Stimulated activated CD4-positive, alpha-beta T cell treated with anti-CD3 and anti-CD28 coated beads, Interleukin-1b, Interleukin-23, amount 100 ng/mL, for 4 hours (primary cell): ENCODE data around the gene MAD1L1.

ENCODE experiments used
- DNase-seq, 2 donors: peaks; one replicate each; pipeline ENCODE4 v3.0.0-alpha.2; 2020; ENCODE audit warnings: low read depth in 2 of 2

Gene MAD1L1

DNA sequence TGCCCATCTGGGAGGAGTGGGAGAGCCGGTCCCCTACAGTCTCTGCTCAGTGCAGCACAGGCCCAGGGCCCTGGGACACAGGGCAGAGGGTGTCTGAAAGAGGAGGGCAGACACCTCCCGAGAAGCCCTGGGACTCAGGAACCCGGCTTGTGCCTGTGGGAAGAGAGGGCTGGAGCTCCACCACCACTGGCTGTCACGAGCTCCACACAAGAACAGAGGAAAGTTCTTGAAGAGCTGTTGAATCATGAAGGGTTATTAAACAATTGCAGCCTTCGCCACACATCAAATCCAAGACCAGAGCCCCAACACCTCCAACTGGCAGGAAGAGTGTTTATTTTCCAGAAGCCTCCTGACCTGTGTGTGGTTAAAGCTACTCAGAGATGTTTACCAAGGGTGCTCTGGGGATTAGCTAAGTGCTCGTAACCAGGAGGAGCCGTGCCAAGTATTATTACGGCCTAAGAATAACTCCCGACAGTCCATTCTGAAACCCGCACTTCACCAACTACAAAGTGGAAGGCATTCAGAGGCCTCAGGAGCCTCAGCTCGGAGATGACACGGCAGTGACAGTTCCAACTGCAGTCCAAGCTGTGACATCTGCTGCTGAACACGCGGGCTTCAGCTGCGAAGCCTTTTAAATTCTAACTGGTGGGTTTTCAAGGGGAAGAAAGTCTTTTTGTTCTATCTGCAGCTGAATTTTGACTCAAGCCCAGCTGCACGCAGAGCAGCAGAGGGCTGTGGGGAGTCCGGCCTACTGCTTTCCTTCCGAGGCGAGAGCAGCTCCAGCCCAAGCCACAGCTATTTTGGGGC, 75.1 kb downstream of the MAD1L1 start:
- DNase-seq: no peak

DNA sequence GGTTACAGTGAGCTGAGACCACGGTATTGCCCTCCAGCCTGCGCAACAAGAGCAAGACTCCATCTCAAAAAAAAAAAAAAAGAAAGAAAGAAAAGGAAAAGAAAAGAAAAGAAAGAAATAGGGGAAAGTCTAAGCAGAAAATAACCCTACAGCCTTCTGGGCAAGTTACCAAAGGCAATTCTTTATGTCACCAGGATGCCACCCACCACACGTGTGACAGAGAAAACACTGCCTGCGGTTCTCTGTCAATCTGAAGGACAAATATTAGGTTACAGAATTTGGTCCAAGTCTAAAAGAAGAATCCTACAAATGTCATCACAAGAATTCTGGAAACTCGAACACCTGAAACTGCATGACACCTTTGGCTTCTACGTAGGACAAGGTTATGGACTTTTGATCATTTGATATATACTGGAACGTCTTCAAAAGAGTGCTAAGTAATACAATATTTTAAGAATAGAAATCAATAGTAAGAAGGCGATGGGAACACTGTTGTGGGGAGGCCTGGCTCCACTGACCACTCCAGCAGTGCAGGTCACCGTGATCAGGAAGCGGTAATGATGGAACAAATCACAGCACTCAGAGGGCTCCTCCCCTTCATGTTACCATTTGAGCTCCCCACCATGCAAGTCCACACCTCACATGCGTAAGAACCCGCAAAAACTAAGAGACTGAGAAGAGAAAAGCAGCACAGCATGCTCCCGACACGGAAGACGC, 75.8 kb downstream of the MAD1L1 start:
- DNase-seq: no peak

DNA sequence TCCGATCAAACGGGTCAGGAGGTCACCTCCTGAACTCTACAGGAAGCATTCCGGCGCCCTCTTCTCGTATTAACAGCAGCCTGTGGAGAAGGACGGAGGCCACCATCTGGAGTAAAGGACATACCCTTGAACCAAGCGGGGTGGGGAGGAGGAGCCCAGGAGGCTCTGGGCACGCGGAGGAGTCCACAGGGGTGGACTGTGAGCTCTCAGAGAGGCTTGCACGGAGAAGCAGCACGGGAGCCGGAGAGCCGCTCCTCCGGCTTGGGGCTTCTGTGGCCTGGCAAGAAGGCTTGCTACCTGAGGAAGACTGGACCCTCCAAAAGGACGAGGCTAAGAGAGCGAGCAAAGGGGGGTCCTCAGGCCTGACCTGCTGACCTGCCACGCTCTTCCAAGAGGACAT, 77.9 kb downstream of the MAD1L1 start:
- no peak for DNase-seq

DNA sequence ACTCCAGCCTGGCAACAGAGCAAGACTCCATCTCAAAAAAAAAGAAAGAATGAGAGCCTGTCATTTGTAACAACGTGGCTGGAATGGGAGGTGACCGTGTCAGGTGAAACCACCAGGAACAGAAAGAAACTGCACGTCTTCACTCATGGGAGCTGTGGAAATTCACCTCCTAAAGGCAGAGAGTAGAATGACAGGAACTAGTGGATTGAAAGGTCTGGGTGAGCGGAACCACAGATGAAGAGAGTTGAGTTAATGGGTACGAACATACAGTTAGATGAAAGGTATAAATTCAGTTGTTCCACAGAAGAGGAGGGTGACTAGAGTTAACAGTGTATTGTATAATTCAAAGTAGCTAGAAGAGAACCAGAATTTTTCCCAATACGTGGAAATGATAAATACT, 78.6 kb downstream of the MAD1L1 start:
- DNase-seq: no peak

DNA sequence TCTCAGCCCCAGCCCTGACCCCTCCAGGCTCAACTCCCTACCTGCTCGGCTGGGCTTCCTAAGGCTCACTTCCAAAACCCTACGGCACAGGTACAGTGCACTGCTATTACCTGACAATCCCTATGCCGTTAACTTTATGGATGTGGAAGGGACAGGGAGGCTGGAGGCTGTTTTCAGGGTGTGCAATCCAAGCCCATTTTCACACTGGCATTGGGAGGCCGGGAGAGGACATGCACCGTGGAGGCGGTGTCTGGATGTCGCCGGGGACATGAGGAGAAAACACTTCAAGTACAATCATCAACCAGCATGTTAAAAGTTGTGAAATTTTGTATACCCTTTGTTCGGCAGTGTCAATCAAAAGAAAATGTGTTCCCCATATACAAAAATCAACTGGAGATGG, 80.1 kb downstream of the MAD1L1 start:
- DNase-seq: no peak

DNA sequence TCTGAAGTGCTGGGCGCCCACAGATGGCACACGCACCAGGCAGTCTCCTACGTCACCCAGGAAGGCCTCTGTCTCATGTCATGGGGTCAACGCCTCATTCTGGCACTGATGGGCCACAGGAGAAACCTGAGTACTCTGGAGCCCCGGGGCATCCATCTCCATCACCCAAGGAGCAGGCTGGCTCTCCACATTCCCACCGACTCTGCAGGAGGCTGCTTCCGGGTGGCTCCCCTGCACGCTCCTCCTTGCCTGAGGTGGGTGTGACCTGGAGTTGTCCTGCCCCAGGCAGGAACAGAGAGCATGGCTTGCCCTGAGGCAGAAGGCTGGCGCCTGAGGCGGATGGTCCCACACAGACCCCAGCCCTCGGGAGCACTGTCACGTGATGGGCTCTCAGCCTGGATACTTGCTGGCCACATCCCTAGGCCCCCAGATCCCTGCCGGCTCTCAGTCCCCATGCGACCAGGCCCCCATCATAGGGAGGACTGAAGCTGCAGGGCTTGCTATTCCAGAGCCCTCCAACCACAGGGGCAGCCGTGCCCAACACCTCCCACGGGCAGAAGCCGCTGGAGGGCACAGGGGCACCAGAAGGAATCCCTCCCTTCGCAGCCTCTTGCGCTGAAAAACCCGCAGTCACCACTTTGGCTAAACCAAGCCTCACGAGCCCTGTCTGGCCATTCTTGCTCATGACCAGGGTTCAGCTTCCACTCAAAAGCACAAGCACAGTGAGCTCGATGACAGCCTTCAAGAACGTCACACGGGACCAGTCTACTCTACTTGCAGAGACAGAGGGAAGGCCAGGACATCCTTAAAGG, 80.7 kb downstream of the MAD1L1 start:
- DNase-seq: no peak

DNA sequence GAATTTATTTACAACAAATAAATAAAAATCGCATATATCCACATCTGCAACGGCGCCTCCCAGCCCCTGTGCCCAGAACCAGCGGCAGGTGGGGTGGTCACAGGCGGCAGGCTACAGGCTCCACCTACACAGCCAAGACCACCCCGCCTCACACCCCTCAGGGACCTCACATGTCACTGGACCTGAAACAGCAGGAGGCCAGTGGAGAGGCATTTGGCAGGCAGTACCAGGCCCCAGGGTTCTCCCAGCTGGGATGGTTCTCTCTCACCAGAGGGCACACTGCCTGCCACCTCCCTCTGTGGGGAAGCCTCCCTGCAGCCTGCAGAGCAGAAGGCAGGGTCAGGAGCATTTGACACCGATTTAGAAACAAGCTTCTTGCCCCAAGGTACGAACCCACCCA, 81.5 kb downstream of the MAD1L1 start:
- DNase-seq: no peak

DNA sequence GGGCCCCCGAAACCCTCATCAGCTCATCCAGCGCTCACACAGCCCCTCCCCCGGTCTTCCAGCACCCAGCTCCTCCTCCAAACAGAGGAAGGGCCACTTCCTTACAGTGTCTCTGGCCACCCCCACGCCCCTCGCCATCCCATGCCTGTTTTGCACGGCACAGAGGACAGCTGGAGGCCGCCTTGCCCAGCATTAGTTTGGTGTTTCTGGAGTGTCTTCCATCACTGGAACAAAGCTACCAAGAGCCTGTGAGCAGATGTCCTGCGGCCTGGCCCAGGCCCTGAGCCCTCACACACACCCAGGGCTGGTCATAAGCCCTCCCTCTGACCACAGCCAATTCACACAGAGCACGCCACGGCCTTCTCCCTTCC, 82.3 kb downstream of the MAD1L1 start:
- DNase-seq: no peak

DNA sequence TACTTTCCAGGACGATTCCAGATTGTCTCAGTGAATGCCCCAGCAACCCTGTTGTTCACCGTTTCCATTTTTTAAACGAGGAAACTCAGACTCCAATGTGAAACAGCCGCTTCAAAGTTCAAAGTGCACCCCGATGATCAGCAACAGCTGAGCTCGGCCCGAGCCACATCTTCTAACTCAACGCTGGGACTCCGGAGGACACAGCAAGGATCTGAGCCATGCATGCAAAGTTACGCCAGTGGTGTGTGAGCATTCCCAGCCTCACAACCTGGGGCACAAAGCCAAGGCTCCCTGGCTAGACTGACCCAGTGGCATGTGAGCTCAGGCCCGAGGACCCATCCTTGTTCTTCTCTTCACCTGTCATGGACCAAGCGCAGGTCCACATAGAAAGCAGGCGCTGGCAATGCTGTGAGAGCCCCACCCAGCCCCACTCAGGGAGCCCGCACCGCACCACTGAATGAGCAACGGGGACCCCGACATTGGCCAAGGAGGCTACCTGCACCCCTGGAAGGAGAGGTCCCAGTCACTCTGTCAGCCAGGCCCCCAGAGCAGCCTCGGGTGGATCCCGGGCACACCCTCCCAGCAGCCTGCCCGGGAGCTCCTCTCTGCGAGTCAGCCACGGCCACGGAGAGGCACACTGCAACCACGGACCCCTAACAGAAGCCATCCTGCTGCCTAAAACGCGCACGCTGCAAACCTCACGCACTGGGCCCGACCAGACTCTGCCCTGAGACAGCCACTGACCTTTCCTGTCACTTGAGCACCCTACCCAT, 82.9 kb downstream of the MAD1L1 start:
- no peak for DNase-seq

DNA sequence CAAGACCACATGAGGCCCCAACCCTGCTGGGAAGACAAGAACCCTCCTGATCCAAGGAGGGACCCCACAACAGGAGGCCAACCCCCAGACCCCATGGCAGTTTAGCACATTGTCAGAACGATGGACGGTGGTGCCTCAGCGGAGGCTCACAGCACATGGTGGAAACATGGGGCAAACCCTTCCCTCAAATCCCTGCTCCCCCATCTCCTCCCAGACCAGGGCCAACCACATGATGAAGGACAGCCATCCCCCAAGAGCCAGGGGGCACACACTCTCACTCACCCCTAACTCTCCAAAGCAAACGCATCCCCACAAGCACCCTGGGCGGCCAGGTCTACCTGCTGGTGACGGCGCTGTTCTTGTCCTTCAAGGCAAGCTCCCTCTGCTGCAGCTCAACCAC, 83.9 kb downstream of the MAD1L1 start:
- DNase-seq: no peak

DNA sequence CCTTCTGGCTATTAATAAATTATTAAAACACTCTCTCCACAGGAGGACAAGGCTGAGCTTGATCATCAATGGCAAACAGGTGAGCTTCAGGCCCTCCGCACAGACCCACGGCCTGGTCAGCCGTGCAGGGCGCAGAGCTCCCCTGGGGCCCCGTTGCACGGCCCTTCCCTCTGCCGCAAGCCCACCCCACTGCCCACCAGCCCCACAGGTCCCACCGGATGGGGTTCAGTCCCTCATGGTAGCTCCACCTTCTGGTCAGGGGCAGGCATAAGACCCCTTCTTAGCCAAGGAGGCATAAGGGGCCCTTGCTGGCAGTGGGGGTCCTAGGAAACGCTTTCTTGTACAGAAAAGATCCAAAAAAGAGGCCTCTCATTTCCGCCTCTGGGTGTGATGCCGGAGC, 84.6 kb downstream of the MAD1L1 start:
- DNase-seq: no peak

DNA sequence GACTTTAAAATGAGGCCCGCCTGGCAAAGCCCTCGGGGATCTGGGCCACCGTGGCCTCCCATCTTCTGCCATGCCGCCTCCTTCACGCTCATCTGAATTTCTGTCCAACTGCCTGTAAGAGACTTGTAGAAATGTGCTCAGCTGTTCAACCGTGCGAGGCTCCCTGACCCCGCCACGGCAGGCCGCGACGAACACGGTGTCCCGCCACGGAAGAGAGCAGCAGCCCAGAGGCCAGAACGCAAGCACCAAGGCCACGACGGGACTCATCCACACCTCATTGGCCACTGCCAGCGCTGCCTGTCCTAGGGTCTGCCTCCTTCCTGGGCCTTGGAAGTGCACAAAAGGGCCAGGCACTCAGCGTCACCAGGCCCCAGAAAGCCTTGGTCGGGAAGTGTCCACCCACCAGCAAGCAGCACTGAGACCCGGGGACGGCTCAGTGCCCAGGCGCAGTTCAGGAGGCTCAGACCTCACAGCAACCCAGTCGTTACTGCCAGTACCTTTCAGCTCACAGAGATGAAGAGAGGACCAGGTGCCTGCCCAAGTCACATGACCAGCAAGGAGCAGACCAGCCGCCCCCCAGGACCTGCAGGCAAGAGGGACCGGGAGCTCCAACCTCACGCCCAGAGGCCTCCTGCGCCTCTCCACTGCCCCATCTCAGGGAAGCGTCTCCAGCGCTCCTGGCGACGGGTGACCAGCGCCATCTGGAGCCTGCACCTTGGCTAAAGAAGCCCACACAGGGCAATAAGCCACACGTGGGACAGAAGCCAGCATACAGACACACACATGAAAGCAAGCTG, 85.9 kb downstream of the MAD1L1 start:
- DNase-seq: no peak

DNA sequence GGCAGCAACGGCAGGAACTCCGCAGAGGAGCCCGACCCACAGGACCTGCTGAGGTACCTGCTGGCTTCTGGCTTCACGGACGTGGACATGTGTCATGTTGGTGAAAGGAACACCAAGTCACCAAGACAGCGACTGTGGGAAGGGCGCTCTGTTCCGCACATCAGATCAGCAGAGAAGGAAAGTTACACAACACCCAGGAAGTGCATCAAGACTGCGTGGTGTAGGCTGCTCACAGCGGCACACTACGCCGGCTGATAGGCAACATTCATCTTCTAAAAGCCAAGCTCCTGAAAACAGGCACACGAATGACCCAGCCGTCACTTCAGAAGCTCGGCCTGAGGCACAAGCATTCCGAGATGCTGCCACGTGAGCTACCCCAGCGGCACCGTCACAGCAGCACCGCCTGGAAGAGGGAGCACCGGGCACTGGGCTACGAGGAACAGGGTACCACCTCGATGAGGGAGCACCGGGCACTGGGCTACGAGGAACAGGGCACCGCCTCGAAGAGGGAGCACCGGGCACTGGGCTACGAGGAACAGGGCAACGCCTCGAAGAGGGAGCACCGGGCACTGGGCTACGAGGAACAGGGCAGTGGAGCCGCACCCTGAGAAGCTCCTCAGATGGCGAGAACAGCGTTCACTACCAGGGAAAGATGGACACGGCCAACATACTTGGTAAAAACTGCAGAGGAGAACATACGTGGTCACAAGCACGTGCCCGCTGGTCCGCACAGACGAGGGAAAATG, 86.7 kb downstream of the MAD1L1 start:
- no peak for DNase-seq

DNA sequence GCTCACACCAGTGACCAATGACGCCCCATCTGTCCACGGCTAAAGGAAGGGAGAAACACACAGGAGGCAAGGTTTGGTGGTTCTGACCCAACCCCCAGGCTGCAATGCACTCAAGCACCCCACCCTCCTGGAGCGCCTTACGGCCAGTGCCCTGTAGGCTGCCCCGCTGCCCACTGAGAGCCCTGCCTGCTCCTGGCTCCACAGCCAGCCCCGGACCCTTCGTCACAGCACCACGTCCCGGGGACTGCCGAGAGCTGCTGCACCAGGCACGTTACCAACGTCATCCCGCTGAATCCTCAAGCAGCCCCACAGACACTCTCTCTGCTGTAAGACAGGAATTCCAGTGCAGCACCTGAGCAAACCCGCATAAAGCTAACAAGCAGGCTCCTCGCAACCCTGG, 87.8 kb downstream of the MAD1L1 start:
- DNase-seq: no peak

DNA sequence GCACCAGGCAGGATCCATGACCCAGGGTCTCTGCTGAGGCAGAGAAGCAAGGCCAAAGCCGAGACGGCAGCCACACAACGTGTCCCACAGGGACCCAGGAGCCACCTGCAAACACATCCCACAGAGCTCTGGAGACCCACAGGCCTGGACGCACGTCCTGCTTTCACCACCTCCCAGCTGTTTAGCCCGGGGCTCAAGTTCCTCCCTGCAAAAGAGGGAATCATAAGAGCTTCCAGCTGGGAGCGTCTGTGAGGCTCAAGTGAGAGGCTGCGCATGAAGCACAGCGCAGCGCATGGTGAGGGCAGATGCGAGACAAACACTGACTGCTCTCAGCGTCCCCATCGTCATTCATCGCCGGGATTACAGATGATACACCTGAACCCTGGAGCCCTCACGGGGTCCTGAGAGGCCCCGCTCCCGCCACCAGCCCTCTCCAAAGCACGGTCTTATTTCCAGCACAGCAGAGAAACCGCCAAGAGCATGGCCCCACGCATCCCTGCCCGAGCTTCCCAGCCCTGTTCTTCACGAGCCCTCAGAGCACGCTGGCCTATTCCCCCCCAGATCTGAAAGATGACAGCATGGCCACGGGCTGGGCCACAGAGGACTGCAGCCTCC, 88.7 kb downstream of the MAD1L1 start:
- no peak for DNase-seq

DNA sequence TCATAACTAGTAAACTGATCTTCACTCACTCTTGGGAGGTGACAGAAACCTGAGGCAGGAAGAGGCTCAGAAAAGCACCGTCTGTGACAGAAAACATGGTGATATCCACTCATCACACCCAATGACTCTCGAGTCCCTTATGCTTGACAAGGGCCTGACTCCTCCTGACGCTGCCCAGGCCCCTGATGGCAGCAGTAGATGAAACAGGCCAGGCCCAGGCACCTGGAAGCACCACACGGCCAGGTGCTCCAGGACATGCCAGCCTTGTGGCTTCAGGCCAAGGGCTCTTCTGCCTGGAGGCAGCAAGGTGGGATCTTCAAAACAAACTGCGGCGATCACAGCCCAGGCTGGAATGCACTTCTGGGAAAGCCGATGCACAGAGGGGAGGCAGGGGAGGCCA, 89.3 kb downstream of the MAD1L1 start:
- no peak for DNase-seq

DNA sequence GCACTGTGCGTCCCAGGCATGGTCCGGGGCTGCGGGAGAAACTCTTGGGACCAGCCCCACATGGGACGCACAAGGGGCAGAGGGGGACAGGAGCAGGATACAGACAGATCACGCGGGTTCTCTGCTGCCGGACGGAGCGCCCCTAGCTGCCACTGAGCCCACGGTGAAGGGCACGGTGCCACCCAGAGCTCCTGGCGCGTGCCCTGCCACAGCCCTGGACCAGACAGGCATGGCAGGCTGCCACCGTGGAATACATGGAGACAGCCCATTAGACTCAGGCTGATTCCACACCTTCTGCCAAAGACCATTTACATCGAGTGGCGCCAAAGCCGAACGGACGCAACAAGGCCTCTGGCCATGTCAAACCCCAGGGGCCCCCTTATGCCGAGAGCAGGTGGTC, 90.4 kb downstream of the MAD1L1 start:
- DNase-seq: no peak

DNA sequence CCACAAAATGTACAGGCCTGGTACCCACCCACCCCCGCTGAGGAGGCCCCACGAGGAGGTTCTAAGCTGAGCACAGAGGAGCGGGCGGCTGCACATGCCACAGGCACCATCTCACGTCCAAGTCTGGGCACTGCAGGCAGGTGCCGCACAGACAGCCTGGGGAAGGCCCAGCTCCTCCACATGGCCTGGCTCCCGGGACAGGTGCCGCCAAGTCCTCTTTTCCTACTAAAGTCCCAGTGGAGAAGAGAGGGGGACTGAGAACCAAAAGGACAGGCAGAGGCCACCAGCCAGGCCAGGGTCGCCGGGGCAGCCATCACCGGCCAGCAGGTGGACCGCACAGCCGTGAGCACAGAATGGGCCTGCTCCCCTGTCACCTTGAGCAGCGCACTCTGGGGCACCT, 91.1 kb downstream of the MAD1L1 start:
- no peak for DNase-seq

DNA sequence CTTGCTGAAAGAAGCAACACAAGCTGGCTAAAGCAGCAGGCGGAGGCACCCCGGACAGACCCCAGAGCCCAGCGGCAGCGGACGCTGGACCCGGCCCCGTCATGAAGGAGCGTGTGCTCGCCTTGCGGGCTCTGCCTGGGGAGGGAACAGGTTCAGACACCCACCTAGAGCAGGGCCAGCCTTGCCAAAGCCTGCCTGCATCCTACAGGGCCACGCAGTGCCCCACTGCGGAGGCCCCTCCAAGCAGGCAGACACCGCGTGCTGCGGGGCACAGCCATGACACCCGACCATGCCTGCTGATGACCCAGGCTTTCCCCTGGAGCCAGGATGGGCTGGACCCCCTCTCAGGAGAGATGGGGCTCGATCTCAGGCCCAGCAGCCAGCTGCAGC, 91.7 kb downstream of the MAD1L1 start:
- DNase-seq: no peak
